HG02970 (cell line): ENCODE data around the gene TNFRSF21.
"Not testable (repeated sequence)": the region's sequence is repeated elsewhere in the genome, so short reads cannot be mapped to it uniquely, and the experiment has no call there.

Experiments used
- ATAC-seq: cut with Tn5 transposase; IDR thresholded peaks from one replicate; pipeline ENCODE4 v1.9.1; 2021; ENCODE audit warnings: mild to moderate bottlenecking, moderate library complexity, moderate number of reproducible peaks; ENCODE audit not compliant: unreplicated experiment, low FRiP score

Gene TNFRSF21

GRCh38 chr6:47328139-47328538 is 18.4 kb upstream of the TNFRSF21 start:
- ATAC-seq, result not testable (repeated sequence)

- ATAC-seq, result no peak
Observed at GRCh38 chr6:47323887-47324286, 14.2 kb upstream of the TNFRSF21 start.

GRCh38 chr6:47323321-47323720 is 13.6 kb upstream of the TNFRSF21 start:
- no peak for ATAC-seq

GRCh38 chr6:47321577-47321976 is 11.9 kb upstream of the TNFRSF21 start:
- no peak for ATAC-seq

GRCh38 chr6:47319867-47320266 is 10.2 kb upstream of the TNFRSF21 start:
- no peak for ATAC-seq

- ATAC-seq, result no peak
Observed at GRCh38 chr6:47319382-47319781, 9.7 kb upstream of the TNFRSF21 start.

- ATAC-seq, result no peak
Observed at GRCh38 chr6:47318236-47318989, 8.7 kb upstream of the TNFRSF21 start.

- ATAC-seq, result not testable (repeated sequence)
Observed at GRCh38 chr6:47315181-47315580, 5.5 kb upstream of the TNFRSF21 start.

GRCh38 chr6:47310131-47310480 is 401 bp upstream of the TNFRSF21 start:
- peak; percentile 8 for ATAC-seq

GRCh38 chr6:47308552-47309290 is 984 bp downstream of the TNFRSF21 start:
- no peak for ATAC-seq

- ATAC-seq, result no peak
Observed at GRCh38 chr6:47308198-47308517, 1.5 kb downstream of the TNFRSF21 start.

GRCh38 chr6:47307362-47308197 is 2.1 kb downstream of the TNFRSF21 start:
- ATAC-seq, result no peak

GRCh38 chr6:47306887-47307286 is 2.8 kb downstream of the TNFRSF21 start:
- ATAC-seq, result no peak

- no peak for ATAC-seq
Observed at GRCh38 chr6:47303861-47304260, 5.8 kb downstream of the TNFRSF21 start.

- no peak for ATAC-seq
Observed at GRCh38 chr6:47303342-47303741, 6.4 kb downstream of the TNFRSF21 start.

GRCh38 chr6:47302043-47302442 is 7.7 kb downstream of the TNFRSF21 start:
- no peak for ATAC-seq

- no peak for ATAC-seq
Observed at GRCh38 chr6:47301441-47301840, 8.3 kb downstream of the TNFRSF21 start.

- ATAC-seq, result no peak
Observed at GRCh38 chr6:47300417-47300816, 9.3 kb downstream of the TNFRSF21 start.

- ATAC-seq, result no peak
Observed at GRCh38 chr6:47299965-47300364, 9.7 kb downstream of the TNFRSF21 start.

- no peak for ATAC-seq
Observed at GRCh38 chr6:47298475-47298874, 11.2 kb downstream of the TNFRSF21 start.

GRCh38 chr6:47294990-47295389 is 14.7 kb downstream of the TNFRSF21 start:
- ATAC-seq, result no peak
